A549 (cell line): ENCODE measurements around the gene GULP1. TPM values are rescaled to one million over a fixed set of nuclear protein-coding genes. Genes with fewer than 3 reads are reported as not detected.

ENCODE experiments used
- ATAC-seq, 2 experiments: fragments of 200-7000 bp in 1 of 2; fragments of >200 bp in 1 of 2; cut with Nextera tagmentation in 1 of 2; cut with Tn5 transposase in 1 of 2; 3 replicates each; pipeline versions ENCODE4 v1.8.0 to v1.9.1; 2018 to 2020; ENCODE audit warnings: mild to moderate bottlenecking in 1 of 2, moderate library complexity in 1 of 2
- CTCF ChIA-PET: fragments of 300-600 bp; sonication (Branson Sonifier 250); formaldehyde crosslinking; extraction: SDS; loops from one replicate; lab custom pipeline; 2021; ENCODE audit warnings: antibody characterized with exemption, inconsistent platforms; lab: Yijun Ruan, JAX
- POLR2A ChIA-PET: fragments of 350-600 bp; formaldehyde crosslinking; extraction: SDS; loops from one replicate; lab custom pipeline; 2021; ENCODE audit warnings: antibody characterized with exemption, inconsistent platforms; lab: Yijun Ruan, JAX
- DNase-seq, 2 experiments: peaks; one replicate each; pipeline versions ENCODE4 v3.0.0 to v3.0.0-alpha.2; 2011 to 2016; ENCODE audit warnings: low read depth in 1 of 2, low spot score in 1 of 2
- FAIRE-seq: peaks from 2 replicates; lab custom pipeline; 2011; peaks lifted over from hg19 to GRCh38; lab: Jason Lieb, UNC
- H3K27ac ChIP-seq, 2 experiments: fragments of >200 bp; sonication (Bioruptor Twin); formaldehyde crosslinking; 3 replicates each; pipeline ENCODE4 v1.5.1; 2016 to 2017
- H3K4me1 ChIP-seq: fragments of >200 bp; sonication (Bioruptor Twin); formaldehyde crosslinking; 3 replicates; pipeline ENCODE4 v1.6.1; 2016
- H3K4me2 ChIP-seq: fragments of >200 bp; sonication (Bioruptor Twin); formaldehyde crosslinking; 3 replicates; pipeline ENCODE4 v1.6.1; 2016
- H3K4me3 ChIP-seq: fragments of >200 bp; sonication (Bioruptor Twin); formaldehyde crosslinking; 3 replicates; pipeline ENCODE4 v1.5.1; 2016
- H3K9me3 ChIP-seq: fragments of >200 bp; sonication (Bioruptor Twin); formaldehyde crosslinking; 3 replicates; pipeline ENCODE4 v1.6.1; 2016
- ATOH8 ChIP-seq: fragments of 250-450 bp; sonication (Bioruptor Pico); IDR thresholded peaks from 2 replicates; pipeline ENCODE4 v1.5.0; 2020; ENCODE audit warnings: low read depth, mild to moderate bottlenecking, moderate library complexity
- BCL3 ChIP-seq: fragments of >200 bp; sonication (Bioruptor Twin); formaldehyde crosslinking; IDR thresholded peaks from 3 replicates; pipeline ENCODE4 v1.6.1; 2016
- BHLHE40 ChIP-seq: IDR thresholded peaks from 2 replicates; pipeline ENCODE4 v1.6.1; 2012; ENCODE audit warnings: low read depth, low read length, inconsistent platforms
- CBX2 ChIP-seq: fragments of 200-600 bp; sonication (generic); IDR thresholded peaks from 2 replicates; pipeline ENCODE4 v1.6.1; 2016; ENCODE audit warnings: low read depth, mild to moderate bottlenecking, borderline replicate concordance
- CHD4 ChIP-seq: fragments of 200-600 bp; sonication (generic); IDR thresholded peaks from 2 replicates; pipeline ENCODE4 v1.6.1; 2016; ENCODE audit warnings: antibody characterized with exemption, mild to moderate bottlenecking, borderline replicate concordance
- E2F6 ChIP-seq: IDR thresholded peaks from 2 replicates; pipeline ENCODE4 v1.6.1; 2012; ENCODE audit warnings: low read depth, borderline replicate concordance
- EHF ChIP-seq: fragments of 250-450 bp; sonication (Bioruptor Pico); IDR thresholded peaks from 2 replicates; pipeline ENCODE4 v1.5.0; 2020; ENCODE audit warnings: mild to moderate bottlenecking
- ESRRA ChIP-seq: fragments of 150-350 bp; IDR thresholded peaks from 2 replicates; pipeline ENCODE4 v1.6.1; 2014; ENCODE audit warnings: mild to moderate bottlenecking, low read length, borderline replicate concordance
- FOSL2 ChIP-seq, 2 experiments: fragments of 450-650 bp in 1 of 2; fragments of >200 bp in 1 of 2; sonication (Bioruptor Twin) in 1 of 2; formaldehyde crosslinking; IDR thresholded peaks; 2 replicates each; pipeline versions ENCODE4 v1.5.0 to v1.6.1; 2016 to 2020; ENCODE audit warnings: mild to moderate bottlenecking in 1 of 2, moderate library complexity in 1 of 2
- GATA3 ChIP-seq: IDR thresholded peaks from 2 replicates; pipeline ENCODE4 v1.6.1; 2012; ENCODE audit warnings: borderline replicate concordance
- HMGXB4 ChIP-seq: fragments of 250-450 bp; sonication (Bioruptor Pico); IDR thresholded peaks from 2 replicates; pipeline ENCODE4 v1.5.0; 2021; ENCODE audit warnings: mild to moderate bottlenecking, moderate library complexity, borderline replicate concordance
- HOXA7 ChIP-seq: fragments of 250-450 bp; sonication (Bioruptor Pico); IDR thresholded peaks from 2 replicates; pipeline ENCODE4 v1.5.0; 2020; ENCODE audit warnings: mild to moderate bottlenecking, moderate library complexity
- HOXB13 ChIP-seq: fragments of 250-450 bp; sonication (Bioruptor Pico); IDR thresholded peaks from 2 replicates; pipeline ENCODE4 v1.5.0; 2020; ENCODE audit warnings: low read depth, mild to moderate bottlenecking, moderate library complexity
- HOXB5 ChIP-seq: fragments of 250-450 bp; sonication (Bioruptor Pico); IDR thresholded peaks from 2 replicates; pipeline ENCODE4 v1.5.0; 2020; ENCODE audit warnings: mild to moderate bottlenecking, moderate library complexity
- JUNB ChIP-seq: fragments of >200 bp; sonication (Bioruptor Twin); formaldehyde crosslinking; IDR thresholded peaks from 2 replicates; pipeline ENCODE4 v1.6.1; 2016
- KDM1A ChIP-seq: fragments of 200-600 bp; sonication (generic); IDR thresholded peaks from 2 replicates; pipeline ENCODE4 v1.6.1; 2016; ENCODE audit warnings: low read depth, mild to moderate bottlenecking
- KDM5A ChIP-seq: fragments of 200-600 bp; sonication (generic); IDR thresholded peaks from 2 replicates; pipeline ENCODE4 v1.6.1; 2016; ENCODE audit warnings: antibody characterized with exemption, mild to moderate bottlenecking
- MAFK ChIP-seq: fragments of 450-650 bp; IDR thresholded peaks from 2 replicates; pipeline ENCODE4 v1.6.1; 2014; ENCODE audit not compliant: partially characterized antibody
- MAZ ChIP-seq: fragments of 150-350 bp; IDR thresholded peaks from 2 replicates; pipeline ENCODE4 v1.6.1; 2014; ENCODE audit warnings: antibody characterized with exemption, low read depth, low read length, borderline replicate concordance
- PHF8 ChIP-seq: fragments of 200-600 bp; sonication (generic); IDR thresholded peaks from 2 replicates; pipeline ENCODE4 v1.6.1; 2016; ENCODE audit warnings: low read depth, mild to moderate bottlenecking, antibody characterized with exemption, moderate library complexity, borderline replicate concordance
- RFX5 ChIP-seq: fragments of 450-650 bp; IDR thresholded peaks from 2 replicates; pipeline ENCODE4 v1.7.1; 2014; ENCODE audit warnings: antibody characterized with exemption, mild to moderate bottlenecking, moderate library complexity
- TP53 ChIP-seq: fragments of 250-450 bp; sonication (Bioruptor Pico); IDR thresholded peaks from 2 replicates; pipeline ENCODE4 v1.5.0; 2021; ENCODE audit warnings: mild to moderate bottlenecking, moderate library complexity
- ZNF302 ChIP-seq: fragments of 250-450 bp; sonication (Bioruptor Pico); IDR thresholded peaks from 2 replicates; pipeline ENCODE4 v1.9.0; 2021; ENCODE audit warnings: inconsistent platforms, mild to moderate bottlenecking, moderate library complexity
- ZSCAN20 ChIP-seq: fragments of 250-450 bp; sonication (Bioruptor Pico); IDR thresholded peaks from 2 replicates; pipeline ENCODE4 v1.8.0; 2022; ENCODE audit warnings: mild to moderate bottlenecking, moderate library complexity
- WGBS: methylation state at CpG from one replicate; pipeline ENCODE4 v1.1.6; 2017; ENCODE audit errors: missing lambda C conversion rate; 5-methylcytosine and 5-hydroxymethylcytosine counted together
- polyA plus RNA-seq, 4 experiments: library from polyadenylated mRNA; depleted of rRNA in 3 of 4; stranded (reverse); fragments of >200 nt; fragmentation: RNase III in 1 of 4; extraction: RNeasy Plus Mini Kit Qiagen cat#74134 plus additional on column Dnase treatment in 1 of 4; gene quantifications; 2 replicates in 3 of 4; 3 replicates in 1 of 4; pipeline ENCODE4 v1.2.3, GENCODE V29; 2011 to 2017

GULP1 gene
- polyA plus RNA-seq, 2 of the 4 experiments (the other 2 are of a cell fraction), result 30.7 to 89.2 TPM

GRCh38 chr2:188622601-188623260 is 331.1 kb downstream of the GULP1 start:
- Histone ChIP-seq H3K4me3 (no peak overlapping the region), H3K4me2 (no peak overlapping the region), H3K4me1 (no peaks in the 10 kb centered on the region), H3K27ac (no peak overlapping the region), H3K9me3 (no peaks in the 10 kb centered on the region)
- POLR2A ChIA-PET, result no interaction called here
- no peak for FAIRE-seq
- ATAC-seq, result no peak
- CTCF ChIA-PET, result no interaction called here
- WGBS, result 43% methylated on average over 3 of the region's 3 CpGs
- no peak for DNase-seq
- TF ChIP-seq KDM1A, result no peak
- TF ChIP-seq PHF8, result no peak
- TF ChIP-seq EHF (CRISPR knock-in tag), result no peak
- no peak for TF ChIP-seq MAFK
- TF ChIP-seq MAZ, result no peak
- no peak for TF ChIP-seq ZSCAN20 (CRISPR knock-in tag)
- TF ChIP-seq FOSL2 (IDR thresholded peaks at IDR 0.05), result no peak
- TF ChIP-seq FOSL2 (CRISPR knock-in tag; IDR thresholded peaks at IDR 0.05), result no peak
- TF ChIP-seq BHLHE40, result no peak
- no peak for TF ChIP-seq HOXB5 (CRISPR knock-in tag)
- no peak for TF ChIP-seq CBX2
- no peak for TF ChIP-seq ATOH8
- no peak for TF ChIP-seq ZNF302 (CRISPR knock-in tag)
- TF ChIP-seq GATA3, result no peak
- TF ChIP-seq JUNB, result no peak

- no peak overlapping the region for H3K4me3 ChIP-seq
- ATAC-seq (no peak), FAIRE-seq (no peak), DNase-seq (no peak)
- H3K27ac ChIP-seq, result no peak overlapping the region
- ChIA-PET POLR2A (no interaction called here), CTCF (no interaction called here)
- no peaks in the 10 kb centered on the region for H3K9me3 ChIP-seq
- H3K4me2 ChIP-seq, result no peak overlapping the region
- peaks cover 5% of the 10 kb centered on the region for H3K4me1 ChIP-seq
- 64% methylated on average over 4 of the region's 4 CpGs for WGBS
- TF ChIP-seq HMGXB4 (CRISPR knock-in tag) (no peak), ESRRA (no peak), HOXB13 (no peak), MAZ (no peak), FOSL2 (IDR thresholded peaks at IDR 0.05) (no peak), FOSL2 (CRISPR knock-in tag; IDR thresholded peaks at IDR 0.05) (no peak), E2F6 (no peak), KDM5A (no peak), TP53 (CRISPR knock-in tag) (no peak), HOXA7 (no peak), JUNB (no peak), BCL3 (no peak), RFX5 (no peak), CHD4 (no peak)
- TF ChIP-seq, all 56 proteins: peak for 0
Observed at GRCh38 chr2:188623995-188624643, 332.4 kb downstream of the GULP1 start.
